ENCODE results near the gene USP19.

USP19 gene

GRCh38 chr3:49100046-49100615, 20.5 kb downstream of the USP19 start:
- DNase-seq, result no peak
- no peak overlapping the region for H3K4me3 Mint-ChIP-seq
- no peaks in the 10 kb centered on the region for H3K9me3 Mint-ChIP-seq
- peaks cover 21% of the 10 kb centered on the region for H3K4me1 Mint-ChIP-seq
- no peaks in the 10 kb centered on the region for H3K27me3 Mint-ChIP-seq (ENCODE audit: low read depth, poor library complexity)
- TF ChIP-seq, protein P1, sequence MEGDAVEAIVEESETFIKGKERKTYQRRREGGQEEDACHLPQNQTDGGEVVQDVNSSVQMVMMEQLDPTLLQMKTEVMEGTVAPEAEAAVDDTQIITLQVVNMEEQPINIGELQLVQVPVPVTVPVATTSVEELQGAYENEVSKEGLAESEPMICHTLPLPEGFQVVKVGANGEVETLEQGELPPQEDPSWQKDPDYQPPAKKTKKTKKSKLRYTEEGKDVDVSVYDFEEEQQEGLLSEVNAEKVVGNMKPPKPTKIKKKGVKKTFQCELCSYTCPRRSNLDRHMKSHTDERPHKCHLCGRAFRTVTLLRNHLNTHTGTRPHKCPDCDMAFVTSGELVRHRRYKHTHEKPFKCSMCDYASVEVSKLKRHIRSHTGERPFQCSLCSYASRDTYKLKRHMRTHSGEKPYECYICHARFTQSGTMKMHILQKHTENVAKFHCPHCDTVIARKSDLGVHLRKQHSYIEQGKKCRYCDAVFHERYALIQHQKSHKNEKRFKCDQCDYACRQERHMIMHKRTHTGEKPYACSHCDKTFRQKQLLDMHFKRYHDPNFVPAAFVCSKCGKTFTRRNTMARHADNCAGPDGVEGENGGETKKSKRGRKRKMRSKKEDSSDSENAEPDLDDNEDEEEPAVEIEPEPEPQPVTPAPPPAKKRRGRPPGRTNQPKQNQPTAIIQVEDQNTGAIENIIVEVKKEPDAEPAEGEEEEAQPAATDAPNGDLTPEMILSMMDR (IDR thresholded peaks at IDR 0.05), result no peak
- peaks cover 47% of the 10 kb centered on the region for H3K36me3 Mint-ChIP-seq (ENCODE audit: low read depth)
- no peak overlapping the region for H3K27ac Mint-ChIP-seq

DNA sequence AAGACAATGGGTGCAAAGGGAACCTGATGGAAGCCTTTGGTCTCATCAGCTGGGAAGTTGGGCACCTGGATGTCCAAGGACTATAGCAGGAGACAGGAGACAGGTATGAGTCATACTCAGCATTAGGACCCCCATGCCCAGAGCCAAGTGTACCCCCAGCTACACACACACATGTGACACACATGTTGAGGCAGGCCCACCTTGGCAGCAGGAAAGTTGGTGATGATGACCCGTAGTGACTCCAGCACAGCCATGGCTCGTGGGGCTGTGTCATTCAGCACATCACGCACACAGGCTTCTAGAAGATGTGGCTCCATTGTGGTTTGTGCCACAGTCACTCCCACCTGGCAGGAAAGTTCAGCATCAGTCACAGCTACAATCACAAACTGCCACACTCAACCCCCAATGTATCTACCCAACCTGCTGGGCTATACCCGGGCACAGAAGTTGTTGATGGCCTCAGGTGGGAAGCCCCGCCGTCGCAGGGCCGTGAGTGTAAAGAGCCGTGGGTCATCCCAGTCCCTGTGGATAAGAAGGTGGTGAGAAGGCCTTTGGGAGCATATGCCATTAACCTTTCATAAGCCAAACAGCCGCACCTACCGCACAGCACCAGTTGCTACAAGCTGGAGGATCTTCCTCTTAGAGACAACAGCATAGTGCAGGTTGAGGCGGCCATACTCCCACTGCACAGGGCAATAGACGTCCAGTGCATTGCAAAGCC, 21.6 kb downstream of the USP19 start:
- TF ChIP-seq, protein P1 (IDR thresholded peaks at IDR 0.05), result no peak
- peaks cover 47% of the 10 kb centered on the region for H3K36me3 Mint-ChIP-seq (ENCODE audit: low read depth)
- peaks cover 4% of the 10 kb centered on the region for H3K27me3 Mint-ChIP-seq (ENCODE audit: low read depth, poor library complexity)
- H3K27ac Mint-ChIP-seq, result no peak overlapping the region
- no peaks in the 10 kb centered on the region for H3K9me3 Mint-ChIP-seq
- H3K4me1 Mint-ChIP-seq, result peaks cover 15% of the 10 kb centered on the region
- H3K4me3 Mint-ChIP-seq, result no peak overlapping the region
- DNase-seq, result no peak

DNA sequence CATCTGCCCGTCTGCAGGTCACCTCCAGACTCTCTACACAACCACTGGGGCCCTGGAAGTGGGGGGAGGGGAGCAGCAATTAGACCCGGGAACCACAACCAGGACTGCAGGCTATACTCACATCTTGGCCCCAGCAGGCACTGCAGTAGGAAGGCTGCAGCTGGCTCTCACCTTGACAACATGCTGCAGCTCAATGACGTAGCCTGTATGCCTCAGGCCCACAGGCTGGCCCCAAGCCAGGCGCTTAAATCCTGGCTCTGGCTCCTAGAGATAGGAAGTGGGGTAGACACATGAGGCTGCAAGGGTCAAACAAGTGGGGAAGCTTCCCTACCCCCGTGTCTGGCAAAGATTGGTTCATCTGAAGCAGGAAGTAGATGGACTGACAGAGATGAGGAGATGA, 22.2 kb downstream of the USP19 start:
- Mint-ChIP-seq H3K27me3 (ENCODE audit: low read depth, poor library complexity) (peaks cover 4% of the 10 kb centered on the region), H3K36me3 (ENCODE audit: low read depth) (peaks cover 46% of the 10 kb centered on the region), H3K9me3 (no peaks in the 10 kb centered on the region), H3K27ac (no peak overlapping the region), H3K4me3 (no peak overlapping the region), H3K4me1 (peaks cover 9% of the 10 kb centered on the region)
- TF ChIP-seq, protein P1 (IDR thresholded peaks at IDR 0.05), result no peak
- no peak for DNase-seq

GRCh38 chr3:49093853-49094767, 26.5 kb downstream of the USP19 start, which contains the start of gene QRICH1:
QRICH1 (minus strand) TSS chr3:49094071; CDS start chr3:49077017, 17,054 bp downstream.
- Mint-ChIP-seq H3K4me1 (peaks cover 37% of the 10 kb centered on the region), H3K36me3 (ENCODE audit: low read depth) (peaks cover 38% of the 10 kb centered on the region), H3K9me3 (no peaks in the 10 kb centered on the region), H3K27me3 (ENCODE audit: low read depth, poor library complexity) (peaks cover 4% of the 10 kb centered on the region), H3K27ac (peak within 1 kb of the TSS; percentile 99), H3K4me3 (peak within 1 kb of the TSS; percentile 92)
- TF ChIP-seq, protein P1 (IDR thresholded peaks at IDR 0.05), result peak; percentile 23
- DNase-seq, result peak; percentile 96

DNA sequence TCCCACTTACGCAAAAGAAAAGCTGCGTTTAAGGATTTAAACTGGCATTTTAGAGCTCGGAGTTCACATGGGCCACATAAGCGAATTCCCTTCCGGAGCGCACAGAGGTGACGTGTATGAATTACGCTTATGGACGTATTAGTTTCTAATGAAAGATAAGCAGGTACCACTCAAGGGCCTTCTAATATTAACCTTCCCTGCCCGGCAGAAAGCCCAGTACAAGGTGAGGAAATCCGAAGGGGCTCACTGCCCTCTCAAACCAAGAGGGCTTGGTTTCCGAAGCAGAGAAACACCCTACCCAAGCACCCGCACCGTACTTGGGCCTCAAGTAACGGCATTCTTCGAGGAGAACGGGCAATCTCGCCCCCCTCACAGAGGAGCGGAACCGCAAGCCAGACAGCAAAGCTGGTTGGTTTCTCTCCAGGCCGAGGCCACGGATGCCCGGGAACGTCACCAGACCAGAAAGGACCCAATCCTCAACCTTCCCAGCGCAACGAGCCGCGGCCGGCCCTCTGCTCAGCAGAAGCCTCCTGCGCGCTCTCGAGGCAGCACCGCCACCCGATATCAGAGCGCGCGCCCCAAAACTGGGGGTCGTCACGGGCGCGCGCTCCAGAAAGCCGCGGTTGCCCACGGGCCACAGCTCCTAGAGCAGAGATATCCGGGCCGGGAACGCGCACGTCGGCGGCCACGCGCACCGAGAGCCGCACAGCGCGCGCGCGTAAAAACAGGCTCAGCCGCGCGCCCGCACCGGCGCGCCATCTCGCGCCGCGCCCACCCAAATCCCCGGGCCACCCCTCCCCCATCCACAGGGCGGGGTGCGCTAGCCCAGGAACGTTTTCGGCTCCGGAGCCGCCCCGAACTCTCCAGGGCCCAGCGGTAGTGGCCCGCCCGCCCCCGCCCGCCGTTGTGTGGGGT, 27.4 kb downstream of the USP19 start:
- peak overlapping the region; percentile 97 for H3K27ac Mint-ChIP-seq
- peaks cover 5% of the 10 kb centered on the region for H3K27me3 Mint-ChIP-seq (ENCODE audit: low read depth, poor library complexity)
- DNase-seq, result peak; percentile 84
- TF ChIP-seq, protein P1 (IDR thresholded peaks at IDR 0.05), result no peak
- peaks cover 41% of the 10 kb centered on the region for H3K36me3 Mint-ChIP-seq (ENCODE audit: low read depth)
- H3K9me3 Mint-ChIP-seq, result no peaks in the 10 kb centered on the region
- H3K4me1 Mint-ChIP-seq, result peaks cover 37% of the 10 kb centered on the region
- H3K4me3 Mint-ChIP-seq, result peak overlapping the region; percentile 92
